Bone marrow (tissue), 2 donors: ENCODE measurements around the gene AP4E1.
"Not testable (repeated sequence)": the region's sequence is repeated elsewhere in the genome, so short reads cannot be mapped to it uniquely, and the experiment has no call there.

Experiments used
- DNase-seq, 2 donors: peaks; one replicate each; lab custom pipeline; 2025; lab: John Stamatoyannopoulos, UW

The AP4E1 gene

DNA sequence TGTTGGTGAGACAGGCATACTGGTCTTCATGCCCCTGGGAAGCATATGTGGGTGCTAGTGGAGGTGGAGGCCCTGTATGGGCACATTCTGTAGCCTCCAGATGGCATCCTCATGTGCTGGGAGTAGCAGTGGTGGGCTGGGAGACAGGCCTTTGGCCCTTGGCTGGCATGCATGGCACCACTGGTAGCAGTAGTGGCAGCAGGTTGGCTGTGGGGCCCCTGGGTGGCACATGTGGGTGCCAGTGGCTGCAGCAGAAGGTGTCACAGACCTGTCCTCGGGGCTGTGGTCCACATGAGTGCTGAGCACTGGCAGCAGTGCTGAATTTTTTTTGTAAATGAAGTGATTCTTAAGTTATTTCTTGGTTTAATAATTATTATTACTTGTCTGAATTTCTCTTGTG is 115.0 kb downstream of the AP4E1 start:
- DNase-seq, result no peak

GRCh38 chr15:51024735-51025453 is 116.4 kb downstream of the AP4E1 start:
- DNase-seq, result no peak

GRCh38 chr15:51025454-51025846 is 117.0 kb downstream of the AP4E1 start:
- no peak for DNase-seq

DNA sequence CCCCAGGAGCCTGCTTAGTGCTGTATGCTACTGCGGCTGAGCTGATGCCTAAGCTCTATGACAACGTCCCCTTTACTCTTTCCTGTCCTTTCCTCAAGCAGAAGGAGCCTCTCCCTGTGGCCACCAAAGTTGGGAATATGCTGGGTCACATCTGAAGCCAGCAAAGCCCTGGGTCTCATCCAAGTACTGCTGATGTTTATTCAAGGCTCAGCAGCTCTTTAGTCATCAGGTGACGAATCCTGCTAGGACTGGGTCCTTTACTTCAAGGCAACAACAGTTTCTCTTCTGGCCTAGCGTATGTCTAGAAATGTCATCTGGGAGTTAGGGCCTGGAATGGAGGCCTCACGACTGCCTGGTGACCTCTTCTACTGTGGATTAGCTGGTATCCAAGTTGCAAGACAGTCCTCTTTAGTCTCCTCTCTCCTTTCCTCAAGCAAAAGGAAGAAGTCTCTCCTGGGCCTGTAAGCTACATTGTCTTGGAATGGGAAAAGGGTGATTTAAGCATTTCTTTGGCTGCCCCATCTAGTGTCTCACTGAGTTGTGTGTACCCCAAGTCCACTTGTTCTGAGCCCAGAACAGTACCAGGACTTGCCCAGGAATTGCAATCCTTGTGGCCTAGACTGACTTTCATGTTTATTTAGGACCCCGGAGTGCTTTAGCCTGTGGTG is 122.3 kb downstream of the AP4E1 start:
- DNase-seq, result no peak

DNA sequence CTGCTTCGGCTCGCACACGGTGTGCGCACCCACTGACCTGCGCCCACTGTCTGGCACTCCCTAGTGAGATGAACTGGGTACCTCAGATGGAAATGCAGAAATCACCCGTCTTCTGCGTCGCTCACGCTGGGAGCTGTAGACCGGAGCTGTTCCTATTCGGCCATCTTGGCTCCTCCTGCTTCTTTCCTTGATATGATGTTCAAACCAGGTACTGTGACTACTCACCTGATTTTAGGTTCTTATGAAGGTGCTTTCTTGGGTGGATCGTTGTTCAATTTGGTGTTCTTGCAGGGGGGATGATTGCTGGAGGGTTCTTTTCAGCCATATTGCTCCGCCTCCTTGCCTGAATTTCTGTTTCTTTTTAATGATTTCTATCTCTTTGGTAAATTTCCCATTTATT is 129.0 kb downstream of the AP4E1 start:
- not testable (repeated sequence) for DNase-seq

DNA sequence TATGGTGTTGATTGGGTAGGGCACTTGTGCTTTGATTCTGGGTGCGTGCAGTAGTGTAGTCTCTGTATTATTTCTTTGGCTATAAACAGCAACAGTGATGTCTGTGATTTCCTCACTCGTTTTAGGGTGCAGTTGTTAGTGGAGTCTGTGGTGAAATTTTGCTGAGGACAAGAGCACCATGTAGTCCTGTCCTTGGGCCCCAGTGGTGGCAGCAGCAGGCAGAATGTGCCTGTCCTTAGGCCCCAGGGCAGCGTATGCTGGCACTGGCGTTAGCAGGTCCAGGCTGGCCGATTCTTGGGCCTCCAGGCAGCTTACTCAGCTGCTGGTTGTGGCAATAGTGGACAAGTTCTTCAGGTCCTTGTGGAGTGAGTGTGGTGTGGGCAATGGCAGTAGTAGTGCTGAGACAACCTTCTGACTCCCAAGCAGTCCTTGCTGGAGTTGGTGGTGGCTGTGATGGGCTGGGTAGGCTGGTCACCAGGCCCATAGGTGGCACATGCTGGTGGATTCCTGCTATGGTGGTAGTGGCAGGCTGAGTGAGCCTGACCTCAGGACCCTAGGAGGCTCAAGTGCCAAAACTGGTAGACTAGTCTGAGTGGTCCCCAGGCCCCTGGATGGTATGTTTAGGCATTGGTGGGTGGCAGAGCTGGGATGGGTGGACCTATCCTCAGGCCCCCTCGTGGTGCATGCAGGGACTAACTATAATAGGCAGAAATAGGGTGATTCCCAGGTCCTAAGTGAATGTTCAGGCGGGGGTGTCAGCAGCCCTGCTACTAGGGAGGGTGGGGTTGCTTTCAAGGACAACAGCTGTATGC is 129.9 kb downstream of the AP4E1 start:
- no peak for DNase-seq

GRCh38 chr15:51038974-51039319 is 130.5 kb downstream of the AP4E1 start:
- no peak for DNase-seq

GRCh38 chr15:51044037-51044727 is 135.7 kb downstream of the AP4E1 start:
- DNase-seq, result no peak

- no peak for DNase-seq
These were observed 137.5 kb downstream of the AP4E1 start for GRCh38 chr15:51046016-51046415.

DNA sequence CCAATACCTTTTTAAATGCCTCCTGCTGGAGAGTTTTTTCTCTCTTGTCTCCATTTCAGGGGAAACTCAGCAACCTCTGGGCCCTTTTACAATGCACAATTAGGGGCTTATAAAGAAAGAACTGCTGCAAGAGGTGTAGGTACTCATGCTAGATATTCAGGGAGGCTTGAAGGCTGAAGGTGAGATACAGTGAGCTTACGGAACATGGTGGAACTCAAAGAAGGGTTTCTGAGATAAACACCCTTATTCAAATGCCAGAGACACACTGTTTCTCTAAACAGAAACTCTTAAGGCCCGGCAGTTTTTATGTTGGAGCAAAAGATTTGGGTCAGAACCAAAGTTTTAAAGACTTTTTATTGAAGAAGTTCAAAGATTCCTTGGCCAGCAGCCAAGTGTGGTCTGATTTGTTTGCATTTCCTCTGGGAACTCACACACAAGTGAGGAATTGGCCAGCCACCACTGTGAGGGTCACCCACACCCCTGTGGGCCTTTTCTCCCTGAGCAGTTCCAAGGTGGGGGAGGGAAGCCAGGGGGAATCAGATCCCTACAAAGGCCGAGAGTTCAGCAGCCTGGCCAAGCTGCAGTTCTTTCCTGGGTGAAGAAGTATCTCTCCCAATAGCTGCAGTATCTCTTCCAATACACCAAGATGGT is 138.4 kb downstream of the AP4E1 start:
- no peak for DNase-seq

- no peak for DNase-seq
These were observed 139.8 kb downstream of the AP4E1 start for GRCh38 chr15:51048308-51048707.

DNA sequence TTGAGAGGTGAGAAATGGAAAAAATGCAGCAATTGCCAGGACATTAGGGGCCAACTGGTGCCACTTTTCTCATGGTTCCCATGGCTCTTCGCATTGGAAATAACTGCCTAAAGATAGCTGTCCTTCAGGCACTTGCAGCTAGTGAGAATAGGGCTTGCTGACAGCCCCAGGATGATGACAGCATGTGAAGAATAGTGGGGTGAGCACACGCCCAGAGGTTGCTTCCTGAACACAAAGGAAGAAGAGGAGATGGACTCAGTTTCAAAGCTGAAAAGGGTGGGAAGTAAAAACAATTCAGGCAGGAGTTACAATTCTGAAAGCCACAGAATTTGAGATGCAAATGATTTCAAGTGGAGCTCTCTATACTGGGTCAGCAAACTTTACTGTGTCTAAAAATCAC is 140.6 kb downstream of the AP4E1 start:
- DNase-seq, result no peak

- no peak for DNase-seq
These were observed 143.3 kb downstream of the AP4E1 start for GRCh38 chr15:51051776-51052175.

GRCh38 chr15:51053571-51053970 is 145.1 kb downstream of the AP4E1 start:
- no peak for DNase-seq

DNA sequence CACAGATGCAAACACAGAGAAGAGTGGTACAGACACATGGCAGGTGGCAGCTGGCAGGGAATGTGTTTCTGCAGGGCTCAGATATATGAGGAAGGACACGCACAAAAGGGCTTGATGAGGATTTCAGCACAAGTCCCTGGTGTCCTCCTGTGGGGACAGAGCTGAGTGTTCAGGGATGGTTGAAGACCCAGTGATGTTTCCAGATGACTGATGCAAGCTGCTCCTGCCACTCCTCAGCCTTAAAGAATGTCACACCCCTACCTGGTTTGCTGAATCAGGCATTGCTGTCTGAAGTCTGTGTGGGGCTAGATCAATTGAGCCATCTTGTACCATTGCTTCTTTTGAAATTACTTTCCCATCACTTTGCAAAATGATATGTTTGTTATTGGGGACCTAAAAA is 146.1 kb downstream of the AP4E1 start:
- DNase-seq, result no peak
